GM06990 (cell line): Measurements from ENCODE around the gene PI4KA.

Source experiments
- DNase-seq: peaks from one replicate; pipeline ENCODE4 v3.0.0-alpha.2; 2011; ENCODE audit not compliant: insufficient read length; ENCODE audit errors: extremely low read depth
- H3K27me3 ChIP-seq: replicated peaks from 2 replicates; pipeline ENCODE4 v1.6.0; 2011; ENCODE audit warnings: low read length; ENCODE audit not compliant: control insufficient read depth, insufficient read depth
- H3K36me3 ChIP-seq: 2 replicates; pipeline ENCODE4 v1.5.1; 2011; ENCODE audit warnings: low read length; ENCODE audit not compliant: control insufficient read depth, insufficient read depth
- H3K4me3 ChIP-seq: replicated peaks from 2 replicates; pipeline ENCODE4 v1.5.1; 2011; ENCODE audit warnings: low read depth, mild to moderate bottlenecking, control low read depth, low read length
- CTCF ChIP-seq: IDR thresholded peaks from 2 replicates; pipeline ENCODE4 v1.5.1; 2011; ENCODE audit warnings: low read length, control low read depth, mild to moderate bottlenecking, inconsistent platforms; ENCODE audit not compliant: insufficient read depth, poor library complexity, severe bottlenecking

The PI4KA gene

GRCh38 chr22:20760084-20760483 is 98.5 kb downstream of the PI4KA start:
- no peak for TF ChIP-seq CTCF
- Histone ChIP-seq H3K36me3 (peaks cover 14% of the 10 kb centered on the region), H3K27me3 (no peaks in the 10 kb centered on the region), H3K4me3 (no peak overlapping the region)
- no peak for DNase-seq

GRCh38 chr22:20758688-20759087 is 99.9 kb downstream of the PI4KA start:
- peaks cover 6% of the 10 kb centered on the region for H3K36me3 ChIP-seq
- no peak overlapping the region for H3K4me3 ChIP-seq
- TF ChIP-seq CTCF, result peak; percentile 18
- DNase-seq, result no peak
- H3K27me3 ChIP-seq, result no peaks in the 10 kb centered on the region

- no peaks in the 10 kb centered on the region for H3K27me3 ChIP-seq
- H3K4me3 ChIP-seq, result no peak overlapping the region
- no peak for DNase-seq
- TF ChIP-seq CTCF, result no peak
- H3K36me3 ChIP-seq, result peaks cover 4% of the 10 kb centered on the region
Observed at GRCh38 chr22:20756846-20757245, 101.8 kb downstream of the PI4KA start.

- H3K27me3 ChIP-seq, result no peaks in the 10 kb centered on the region
- TF ChIP-seq CTCF, result no peak
- no peak for DNase-seq
- H3K36me3 ChIP-seq, result peaks cover 6% of the 10 kb centered on the region
- no peak overlapping the region for H3K4me3 ChIP-seq
Observed at GRCh38 chr22:20752873-20753272, 105.7 kb downstream of the PI4KA start.

- no peak for DNase-seq
- H3K27me3 ChIP-seq, result no peaks in the 10 kb centered on the region
- H3K36me3 ChIP-seq, result peaks cover 8% of the 10 kb centered on the region
- no peak overlapping the region for H3K4me3 ChIP-seq
- TF ChIP-seq CTCF, result no peak
Observed at GRCh38 chr22:20752104-20752741, 106.4 kb downstream of the PI4KA start.
